Loucy (cell line): ENCODE data around the gene RAI14.

Experiments
- H2AFZ ChIP-seq: fragments of 200-600 bp; sonication (generic); 2 replicates; pipeline ENCODE4 v1.6.0; 2016; ENCODE audit warnings: antibody characterized with exemption, mild to moderate bottlenecking, low read length, moderate library complexity
- H3F3A ChIP-seq: fragments of 200-600 bp; 2 replicates; pipeline ENCODE4 v1.6.0; 2016; ENCODE audit warnings: antibody characterized with exemption, low read depth, mild to moderate bottlenecking
- H3K27me3 ChIP-seq: fragments of 200-600 bp; sonication (generic); 2 replicates; pipeline ENCODE4 v1.6.1; 2014; ENCODE audit warnings: low read length, mild to moderate bottlenecking; ENCODE audit not compliant: insufficient read depth, poor library complexity, severe bottlenecking
- H3K36me3 ChIP-seq: fragments of 200-600 bp; sonication (generic); 2 replicates; pipeline ENCODE4 v1.6.1; 2016; ENCODE audit warnings: low read length; ENCODE audit not compliant: insufficient read depth
- H3K4me1 ChIP-seq: fragments of 200-600 bp; sonication (generic); 2 replicates; pipeline ENCODE4 v1.5.1; 2014; ENCODE audit warnings: low read length, mild to moderate bottlenecking; ENCODE audit not compliant: insufficient read depth, poor library complexity, severe bottlenecking
- H3K4me2 ChIP-seq: fragments of 200-600 bp; sonication (generic); 2 replicates; pipeline ENCODE4 v1.6.0; 2014; ENCODE audit warnings: antibody characterized with exemption, low read length, low read depth, mild to moderate bottlenecking; ENCODE audit not compliant: poor library complexity, severe bottlenecking
- H3K4me3 ChIP-seq: fragments of 200-600 bp; sonication (generic); 2 replicates; pipeline ENCODE4 v1.5.1; 2014; ENCODE audit warnings: low read length, mild to moderate bottlenecking, mixed read lengths; ENCODE audit not compliant: poor library complexity, severe bottlenecking
- H3K79me2 ChIP-seq: fragments of 200-600 bp; sonication (generic); 2 replicates; pipeline ENCODE4 v1.6.1; 2014; ENCODE audit warnings: low read length; ENCODE audit not compliant: insufficient read depth
- H3K9ac ChIP-seq: fragments of 200-600 bp; sonication (generic); 2 replicates; pipeline ENCODE4 v1.6.0; 2014; ENCODE audit warnings: mild to moderate bottlenecking, low read depth, low read length, moderate library complexity; ENCODE audit not compliant: poor library complexity, severe bottlenecking
- H3K9me2 ChIP-seq: fragments of 200-600 bp; sonication (generic); replicated peaks from 2 replicates; pipeline ENCODE4 v1.6.1; 2016; ENCODE audit warnings: low read depth, low read length, mixed read lengths
- H3K9me3 ChIP-seq: fragments of 200-600 bp; sonication (generic); 2 replicates; pipeline ENCODE4 v1.6.1; 2014; ENCODE audit warnings: mild to moderate bottlenecking, antibody characterized with exemption, low read length, low read depth; ENCODE audit not compliant: insufficient read depth
- H4K20me1 ChIP-seq: fragments of 200-600 bp; sonication (generic); 2 replicates; pipeline ENCODE4 v1.6.0; 2014; ENCODE audit warnings: antibody characterized with exemption, low read length, mild to moderate bottlenecking; ENCODE audit not compliant: insufficient read depth, poor library complexity, severe bottlenecking
- EZH2phosphoT487 ChIP-seq: fragments of 200-600 bp; IDR thresholded peaks from 2 replicates; pipeline ENCODE4 v1.6.1; 2018; ENCODE audit warnings: antibody characterized with exemption, mild to moderate bottlenecking, moderate library complexity, borderline replicate concordance
- TF ChIP-seq, protein P1 (sequence below): fragments of 200-600 bp; sonication (generic); conservative IDR thresholded peaks from 2 replicates; pipeline ENCODE4 v1.5.1; 2014; ENCODE audit warnings: mild to moderate bottlenecking, antibody characterized with exemption, low read length

Gene RAI14

DNA sequence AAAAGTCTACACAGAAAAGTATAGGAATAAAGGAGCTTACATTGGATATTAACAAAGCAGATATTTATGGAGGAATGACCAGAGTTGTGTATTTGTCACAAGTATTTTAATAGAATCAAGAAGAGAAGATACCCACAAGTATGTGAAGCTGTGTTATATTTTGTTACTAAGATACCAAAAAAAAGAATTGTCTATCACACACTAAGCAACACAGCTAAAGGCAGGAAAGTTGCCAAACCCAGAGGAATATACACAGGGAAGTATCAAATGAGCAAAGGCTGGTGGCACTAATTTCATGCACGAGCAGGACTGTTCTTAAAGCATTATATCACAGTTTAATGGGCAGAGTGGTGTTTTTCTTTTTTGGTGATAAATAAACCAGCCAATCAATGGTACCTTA is 30.9 kb upstream of the RAI14 start:
- Histone ChIP-seq H3K27me3 (no peaks in the 10 kb centered on the region), H3K9me3 (no peaks in the 10 kb centered on the region), H3K4me3 (no peak overlapping the region), H3K9ac (no peak overlapping the region), H2AFZ (no peak overlapping the region), H3F3A (no peaks in the 10 kb centered on the region), H3K9me2 (no peaks in the 10 kb centered on the region), H3K4me2 (no peak overlapping the region), H3K4me1 (peaks cover 10% of the 10 kb centered on the region), H3K79me2 (no peaks in the 10 kb centered on the region), H3K36me3 (no peaks in the 10 kb centered on the region), H4K20me1 (no peaks in the 10 kb centered on the region)
- TF ChIP-seq, protein P1, sequence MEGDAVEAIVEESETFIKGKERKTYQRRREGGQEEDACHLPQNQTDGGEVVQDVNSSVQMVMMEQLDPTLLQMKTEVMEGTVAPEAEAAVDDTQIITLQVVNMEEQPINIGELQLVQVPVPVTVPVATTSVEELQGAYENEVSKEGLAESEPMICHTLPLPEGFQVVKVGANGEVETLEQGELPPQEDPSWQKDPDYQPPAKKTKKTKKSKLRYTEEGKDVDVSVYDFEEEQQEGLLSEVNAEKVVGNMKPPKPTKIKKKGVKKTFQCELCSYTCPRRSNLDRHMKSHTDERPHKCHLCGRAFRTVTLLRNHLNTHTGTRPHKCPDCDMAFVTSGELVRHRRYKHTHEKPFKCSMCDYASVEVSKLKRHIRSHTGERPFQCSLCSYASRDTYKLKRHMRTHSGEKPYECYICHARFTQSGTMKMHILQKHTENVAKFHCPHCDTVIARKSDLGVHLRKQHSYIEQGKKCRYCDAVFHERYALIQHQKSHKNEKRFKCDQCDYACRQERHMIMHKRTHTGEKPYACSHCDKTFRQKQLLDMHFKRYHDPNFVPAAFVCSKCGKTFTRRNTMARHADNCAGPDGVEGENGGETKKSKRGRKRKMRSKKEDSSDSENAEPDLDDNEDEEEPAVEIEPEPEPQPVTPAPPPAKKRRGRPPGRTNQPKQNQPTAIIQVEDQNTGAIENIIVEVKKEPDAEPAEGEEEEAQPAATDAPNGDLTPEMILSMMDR: no peak
- no peak for TF ChIP-seq EZH2phosphoT487

DNA sequence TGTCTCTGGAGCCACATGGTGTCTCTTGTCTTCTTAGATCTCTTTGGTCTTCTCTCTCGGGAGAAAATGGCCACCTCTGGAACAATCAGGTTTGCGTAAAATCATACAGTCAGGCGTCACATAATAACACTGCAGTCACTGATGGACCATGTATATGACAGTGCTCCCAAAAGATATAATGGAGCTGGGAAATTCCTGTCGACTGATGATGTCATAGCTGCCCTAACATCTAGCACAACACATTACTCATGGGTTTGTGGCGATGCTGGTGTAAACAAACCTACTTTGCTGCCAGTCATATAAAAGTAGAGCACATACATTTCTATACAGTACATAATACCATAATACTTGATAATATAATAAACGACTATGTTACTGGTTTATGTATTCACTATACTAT is 30.1 kb upstream of the RAI14 start:
- Histone ChIP-seq H3K9me2 (no peaks in the 10 kb centered on the region), H2AFZ (no peak overlapping the region), H3K9ac (no peak overlapping the region), H3K36me3 (no peaks in the 10 kb centered on the region), H3K4me3 (no peak overlapping the region), H3K27me3 (no peaks in the 10 kb centered on the region), H3K4me1 (peaks cover 10% of the 10 kb centered on the region), H3F3A (no peaks in the 10 kb centered on the region), H3K4me2 (no peak overlapping the region), H3K79me2 (no peaks in the 10 kb centered on the region), H3K9me3 (no peaks in the 10 kb centered on the region), H4K20me1 (no peaks in the 10 kb centered on the region)
- TF ChIP-seq EZH2phosphoT487: no peak
- TF ChIP-seq, protein P1: no peak

DNA sequence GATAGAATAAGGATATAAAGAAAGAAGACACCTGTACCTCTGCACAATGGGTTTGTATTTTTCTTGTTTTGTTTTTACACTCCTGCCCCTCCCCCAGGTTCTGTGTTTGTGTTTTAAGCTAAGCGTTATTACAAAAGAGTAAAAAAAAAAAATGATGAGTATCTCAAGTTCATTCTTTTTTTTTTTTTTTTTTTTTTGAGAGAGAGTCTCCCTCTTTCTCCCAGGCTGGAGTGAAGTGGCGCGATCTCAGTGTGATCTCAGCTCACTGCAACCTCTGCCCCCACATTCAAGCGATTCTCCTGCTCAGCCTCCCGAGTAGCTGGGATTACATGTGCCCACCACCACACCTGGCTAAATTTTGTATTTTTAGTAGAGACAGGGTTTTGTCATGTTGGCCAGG is 29.4 kb upstream of the RAI14 start:
- Histone ChIP-seq H3K9me3 (no peaks in the 10 kb centered on the region), H3K4me2 (no peak overlapping the region), H3K27me3 (no peaks in the 10 kb centered on the region), H3K36me3 (no peaks in the 10 kb centered on the region), H3K9ac (no peak overlapping the region), H3F3A (no peaks in the 10 kb centered on the region), H3K4me1 (peaks cover 10% of the 10 kb centered on the region), H4K20me1 (no peaks in the 10 kb centered on the region), H2AFZ (no peak overlapping the region), H3K9me2 (no peaks in the 10 kb centered on the region), H3K79me2 (no peaks in the 10 kb centered on the region), H3K4me3 (no peak overlapping the region)
- no peak for TF ChIP-seq EZH2phosphoT487
- TF ChIP-seq, protein P1: no peak
